Activated CD4-positive, alpha-beta T cell treated with anti-CD3 and anti-CD28 coated beads, Interleukin-2, amount 50 U/mL, for 48 hours (primary cell): ENCODE data around the gene EPGN.

Experiments
- DNase-seq, 2 experiments: peaks; one replicate each; pipeline ENCODE4 v3.0.0-alpha.2; 2020

The EPGN gene

GRCh38 chr4:74344031-74344430, 35.8 kb downstream of the EPGN start:
- no peak for DNase-seq

DNA sequence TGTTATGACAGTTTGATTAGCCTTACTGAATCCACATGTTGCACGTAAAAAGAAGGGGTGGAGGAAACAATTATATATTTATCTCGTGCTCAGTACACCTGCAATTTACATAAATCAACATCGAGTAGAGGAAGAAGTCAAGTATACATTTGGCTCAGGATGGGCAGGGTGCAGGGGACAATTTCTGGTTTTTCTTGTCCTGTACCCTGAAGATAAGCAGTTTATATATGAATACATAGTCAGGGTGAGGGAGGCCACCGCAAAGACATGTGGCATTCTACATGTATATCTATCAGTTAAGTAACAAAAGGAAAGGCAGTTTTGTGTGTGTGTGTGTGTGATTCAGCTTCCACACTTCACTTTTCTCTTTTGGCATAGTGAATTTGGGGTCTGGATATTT, 45.6 kb downstream of the EPGN start:
- DNase-seq, result no peak

- no peak for DNase-seq
These were observed 49.7 kb downstream of the EPGN start for GRCh38 chr4:74357965-74358364.

GRCh38 chr4:74361671-74362070, 53.4 kb downstream of the EPGN start:
- no peak for DNase-seq

- DNase-seq, result no peak
These were observed 54.1 kb downstream of the EPGN start for GRCh38 chr4:74362347-74362746.

DNA sequence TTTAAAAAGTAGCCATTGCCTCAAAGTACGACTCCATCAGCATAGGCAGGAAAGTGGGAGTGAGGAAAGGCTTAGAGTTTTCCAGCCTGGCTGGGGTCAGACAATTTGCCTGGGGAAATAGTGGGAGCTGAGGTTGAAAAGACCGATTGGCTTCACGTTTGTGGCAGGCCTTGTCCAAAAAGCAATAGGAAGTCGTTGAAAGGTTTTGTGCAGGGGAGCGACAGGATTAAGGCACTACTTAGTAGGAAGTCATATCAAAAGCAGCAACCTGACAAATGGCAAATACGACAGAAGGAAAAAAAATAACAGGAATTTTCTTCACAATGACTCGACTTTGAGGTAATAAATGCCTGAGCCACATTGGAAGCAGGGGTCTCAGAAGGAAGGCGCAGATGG, 56.0 kb downstream of the EPGN start:
- DNase-seq, result no peak

- DNase-seq, result peak in 1 of 2 experiments; percentile 21
These were observed 56.6 kb downstream of the EPGN start, which contains the start of gene EREG for GRCh38 chr4:74364652-74365491. EREG (plus strand) TSS chr4:74365145; CDS start chr4:74365309, 164 bp downstream.

- no peak for DNase-seq
These were observed 57.5 kb downstream of the EPGN start for GRCh38 chr4:74365761-74366160.
